Lower leg skin (tissue), 4 donors: ENCODE results near the gene KCNG2. TPM values are rescaled to one million over a fixed set of nuclear protein-coding genes. Genes with fewer than 3 reads are reported as not detected.
A peak's percentile ranks its signal among the peaks of the same experiment; 100 is the strongest.

ENCODE experiments used
- DNase-seq, 2 donors: peaks; one replicate each; pipeline ENCODE4 v3.0.0-alpha.2; 2019; ENCODE audit warnings: low spot score in 2 of 2
- H3K4me3 ChIP-seq: fragments of 200-600 bp; sonication (generic); 2 replicates; pipeline ENCODE4 v1.5.1; 2017; ENCODE audit warnings: mild to moderate bottlenecking, low read depth; ENCODE audit not compliant: poor library complexity, severe bottlenecking
- POLR2A ChIP-seq, 2 donors: fragments of 450-650 bp; IDR thresholded peaks; one replicate each; pipeline ENCODE4 v1.6.1; 2016 to 2017; ENCODE audit warnings: antibody characterized with exemption in 2 of 2, mild to moderate bottlenecking in 1 of 2, moderate library complexity in 1 of 2
- WGBS, 2 donors: methylation state at CpG; one replicate each; pipeline ENCODE4 v1.1.5; 2018; 5-methylcytosine and 5-hydroxymethylcytosine counted together
- intact Hi-C: fragments of 100-400 bp; cut with DNase I; formaldehyde crosslinking; loops from one replicate; pipeline ENCODE4 v1.15.0; 2023; ENCODE audit warnings: low total_unique reads
- total RNA-seq, 4 donors: library from RNA; depleted of rRNA; stranded (reverse); fragments of >200 nt; gene quantifications; one replicate each; pipeline ENCODE4 v1.1.0, GENCODE V29; 2016
- TF ChIP-seq, protein P1 (sequence below), 3 donors: fragments of 450-650 bp; IDR thresholded peaks; one replicate each; pipeline ENCODE4 v1.5.1; 2016; ENCODE audit warnings: antibody characterized with exemption in 3 of 3, mild to moderate bottlenecking in 3 of 3, moderate library complexity in 2 of 3

The KCNG2 gene
- total RNA-seq, 4 donors from 2014 or later: 0.84 TPM; not detected in 3

DNA sequence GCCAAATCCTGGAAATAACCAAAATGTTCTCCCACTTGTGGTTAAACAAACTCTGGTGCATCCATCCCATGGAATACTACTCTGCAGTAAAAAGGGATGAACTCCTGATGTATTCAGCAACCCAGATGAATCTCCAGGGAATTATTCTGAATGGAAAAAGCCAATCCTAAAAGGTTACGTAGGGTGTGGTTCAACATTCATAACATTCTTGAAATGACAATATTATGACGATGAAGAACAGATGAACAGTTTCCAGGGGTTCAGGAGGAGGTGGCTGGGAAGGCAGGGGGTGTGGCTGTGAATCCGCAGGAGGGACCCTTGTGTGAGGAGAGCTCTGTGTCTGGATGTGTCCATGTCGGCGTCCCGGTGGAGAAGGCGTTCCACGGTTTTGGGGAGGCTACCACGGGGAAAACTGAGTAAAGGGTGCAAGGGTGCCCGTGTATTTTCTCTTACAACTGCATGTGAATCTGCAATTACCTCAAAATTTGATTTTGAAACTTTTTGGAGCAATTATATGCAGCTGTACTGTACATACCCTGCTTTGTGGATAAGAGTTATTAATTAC is 47.3 kb downstream of the KCNG2 start:
- no peak for TF ChIP-seq POLR2A (IDR thresholded peaks at IDR 0.05)
- TF ChIP-seq, protein P1, sequence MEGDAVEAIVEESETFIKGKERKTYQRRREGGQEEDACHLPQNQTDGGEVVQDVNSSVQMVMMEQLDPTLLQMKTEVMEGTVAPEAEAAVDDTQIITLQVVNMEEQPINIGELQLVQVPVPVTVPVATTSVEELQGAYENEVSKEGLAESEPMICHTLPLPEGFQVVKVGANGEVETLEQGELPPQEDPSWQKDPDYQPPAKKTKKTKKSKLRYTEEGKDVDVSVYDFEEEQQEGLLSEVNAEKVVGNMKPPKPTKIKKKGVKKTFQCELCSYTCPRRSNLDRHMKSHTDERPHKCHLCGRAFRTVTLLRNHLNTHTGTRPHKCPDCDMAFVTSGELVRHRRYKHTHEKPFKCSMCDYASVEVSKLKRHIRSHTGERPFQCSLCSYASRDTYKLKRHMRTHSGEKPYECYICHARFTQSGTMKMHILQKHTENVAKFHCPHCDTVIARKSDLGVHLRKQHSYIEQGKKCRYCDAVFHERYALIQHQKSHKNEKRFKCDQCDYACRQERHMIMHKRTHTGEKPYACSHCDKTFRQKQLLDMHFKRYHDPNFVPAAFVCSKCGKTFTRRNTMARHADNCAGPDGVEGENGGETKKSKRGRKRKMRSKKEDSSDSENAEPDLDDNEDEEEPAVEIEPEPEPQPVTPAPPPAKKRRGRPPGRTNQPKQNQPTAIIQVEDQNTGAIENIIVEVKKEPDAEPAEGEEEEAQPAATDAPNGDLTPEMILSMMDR (IDR thresholded peaks at IDR 0.05): no peak
- DNase-seq: peak in 1 of 2 donors; percentile 34
- WGBS, 2 donors: 85 to 90% methylated on average over 10 of the region's 10 CpGs
- H3K4me3 ChIP-seq: no peak overlapping the region
- intact Hi-C loops: no loop called here

DNA sequence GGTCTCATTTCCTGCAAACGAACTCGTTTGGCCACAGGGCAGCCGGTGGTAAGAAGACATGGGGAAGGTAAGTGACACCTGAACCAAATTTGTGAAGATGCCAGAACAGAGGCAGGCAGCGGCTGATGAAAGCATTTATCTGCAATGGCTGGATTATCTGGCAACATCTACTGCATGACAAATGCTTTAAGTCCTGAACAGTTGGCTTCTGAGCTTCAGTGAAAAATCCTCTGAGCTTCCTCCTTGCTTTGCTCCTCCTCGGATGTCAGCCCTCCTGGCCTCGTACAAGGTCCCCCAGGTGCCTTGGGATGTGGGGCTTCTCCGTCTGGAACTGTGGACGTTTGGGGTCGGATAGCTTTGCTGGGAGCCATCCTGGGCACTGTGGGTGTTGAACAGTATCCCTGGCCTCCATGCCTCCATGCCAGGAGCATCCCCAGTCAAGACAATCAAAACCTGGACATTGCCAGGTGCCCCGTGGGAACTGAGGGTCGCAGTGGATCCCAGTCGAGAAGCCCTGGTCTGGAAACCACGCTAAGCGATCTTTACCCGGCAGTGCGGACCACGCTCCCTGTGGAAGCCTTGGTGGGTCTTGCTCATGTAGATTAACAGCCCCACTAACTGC is 49.3 kb downstream of the KCNG2 start:
- TF ChIP-seq, protein P1 (IDR thresholded peaks at IDR 0.05): no peak
- TF ChIP-seq POLR2A (IDR thresholded peaks at IDR 0.05): no peak
- WGBS, 2 donors: 80 to 83% methylated on average over 15 to 17 of the region's 17 CpGs
- intact Hi-C loops: no loop called here
- no peak overlapping the region for H3K4me3 ChIP-seq
- peak in 1 of 2 donors; percentile 70 for DNase-seq

DNA sequence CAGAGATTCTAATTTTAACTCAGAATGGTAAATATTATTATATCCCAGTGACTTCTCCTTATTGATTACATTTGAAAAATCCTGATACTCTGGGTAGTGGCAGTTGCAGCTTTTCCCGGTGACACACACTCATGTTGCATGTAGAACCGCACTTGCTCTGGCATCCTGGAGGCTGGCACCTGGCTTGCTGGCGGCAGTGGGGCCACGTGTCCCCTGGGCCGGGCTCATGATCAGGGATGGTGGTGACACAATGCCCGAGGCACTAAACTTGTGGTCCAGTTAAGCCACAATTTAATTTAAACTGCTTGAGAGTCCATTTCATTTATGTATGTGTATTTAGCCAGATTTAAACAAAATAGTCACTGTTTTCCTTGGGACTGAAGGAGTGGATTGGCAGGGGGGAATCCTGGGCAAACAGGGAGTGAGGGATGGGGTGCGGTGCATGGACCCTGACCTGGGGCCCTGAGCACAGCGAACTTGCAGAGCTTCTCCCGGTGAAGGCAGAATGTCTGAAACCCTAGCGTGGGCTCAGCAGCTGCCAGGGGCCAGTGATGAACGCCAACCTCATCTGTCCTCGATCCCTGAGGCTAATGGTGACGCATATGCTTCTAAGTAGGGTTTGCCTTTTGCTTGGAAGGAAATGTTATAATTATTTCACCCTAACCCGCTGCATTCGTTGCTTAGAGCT is 50.0 kb downstream of the KCNG2 start:
- no peak for TF ChIP-seq POLR2A (IDR thresholded peaks at IDR 0.05)
- TF ChIP-seq, protein P1 (IDR thresholded peaks at IDR 0.05): no peak
- intact Hi-C loops: no loop called here
- DNase-seq: peak in 1 of 2 donors; percentile 49
- 77 to 79% methylated on average over 15 of the region's 15 CpGs for WGBS, 2 donors
- H3K4me3 ChIP-seq: no peak overlapping the region

DNA sequence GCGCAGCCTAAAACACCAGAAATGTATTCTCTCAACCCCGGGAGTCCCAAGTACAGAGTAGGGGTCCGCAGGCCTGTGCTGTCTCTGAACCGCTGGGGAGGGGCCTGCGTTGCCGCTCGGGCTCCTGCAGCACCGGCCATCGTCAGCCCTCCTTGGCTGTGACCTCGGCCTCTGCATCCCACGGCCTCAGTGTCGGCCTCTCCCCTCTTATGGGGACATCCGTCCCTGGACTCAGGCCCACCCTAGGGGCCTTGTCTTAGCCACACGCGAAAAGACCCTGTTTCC is 50.5 kb downstream of the KCNG2 start:
- 89 to 97% methylated on average over 15 of the region's 15 CpGs for WGBS, 2 donors
- peak in 1 of 2 donors; percentile 58 for DNase-seq
- TF ChIP-seq POLR2A (IDR thresholded peaks at IDR 0.05): no peak
- TF ChIP-seq, protein P1 (IDR thresholded peaks at IDR 0.05): no peak
- intact Hi-C loops: no loop called here
- no peak overlapping the region for H3K4me3 ChIP-seq

DNA sequence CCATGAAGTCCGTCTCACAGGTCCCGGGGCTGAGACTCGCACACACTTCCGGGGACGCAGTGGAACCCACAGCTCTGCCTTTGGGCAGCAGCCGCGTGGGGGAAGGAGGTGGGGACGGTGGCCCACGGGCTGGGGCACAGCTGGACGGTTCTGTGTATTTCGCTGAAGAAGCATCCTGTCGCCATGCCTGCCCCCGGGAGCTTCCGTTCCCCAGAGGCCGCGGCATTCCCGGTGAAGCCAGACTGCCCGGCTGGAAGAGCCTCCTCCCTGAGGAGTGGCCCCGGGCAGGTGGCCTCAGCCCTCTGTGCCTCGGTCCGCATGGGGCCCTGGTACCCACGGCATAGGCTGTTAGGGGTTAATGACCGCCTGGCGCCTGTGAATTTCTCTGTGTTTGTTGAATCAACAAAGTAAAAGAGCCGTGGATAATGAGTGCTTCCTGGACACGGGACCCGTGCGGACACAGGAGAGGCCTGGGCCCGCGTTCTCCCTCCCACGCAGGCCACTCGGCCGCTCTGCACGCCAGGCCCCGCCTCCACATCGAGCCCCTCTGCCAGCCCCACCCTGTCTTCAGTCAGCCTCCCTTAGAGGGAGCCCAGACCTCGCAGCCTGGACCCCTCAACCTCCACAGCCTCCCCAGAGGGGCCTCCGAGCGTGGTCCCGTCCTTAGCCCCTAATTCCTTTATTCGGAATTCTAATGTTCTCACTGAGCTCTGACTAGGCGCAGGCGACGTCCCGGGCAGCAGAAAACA is 51.0 kb downstream of the KCNG2 start:
- DNase-seq: peak in 1 of 2 donors; percentile 76
- no peak overlapping the region for H3K4me3 ChIP-seq
- TF ChIP-seq, protein P1 (IDR thresholded peaks at IDR 0.05): no peak
- TF ChIP-seq POLR2A (IDR thresholded peaks at IDR 0.05): no peak
- intact Hi-C loops: no loop called here
- WGBS, 2 donors: 86 to 88% methylated on average over 36 to 45 of the region's 45 CpGs
